Activated naive CD4-positive, alpha-beta T cell treated with Interleukin-2 at 50 U/mL for 16 hours (primary cell): ENCODE data around the gene RPS5.
"Not testable (repeated sequence)": the region's sequence is repeated elsewhere in the genome, so short reads cannot be mapped to it uniquely, and the experiment has no call there.

Source experiments
- DNase-seq: peaks from one replicate; pipeline ENCODE4 v3.0.0-alpha.2; 2020

RPS5 gene

DNA sequence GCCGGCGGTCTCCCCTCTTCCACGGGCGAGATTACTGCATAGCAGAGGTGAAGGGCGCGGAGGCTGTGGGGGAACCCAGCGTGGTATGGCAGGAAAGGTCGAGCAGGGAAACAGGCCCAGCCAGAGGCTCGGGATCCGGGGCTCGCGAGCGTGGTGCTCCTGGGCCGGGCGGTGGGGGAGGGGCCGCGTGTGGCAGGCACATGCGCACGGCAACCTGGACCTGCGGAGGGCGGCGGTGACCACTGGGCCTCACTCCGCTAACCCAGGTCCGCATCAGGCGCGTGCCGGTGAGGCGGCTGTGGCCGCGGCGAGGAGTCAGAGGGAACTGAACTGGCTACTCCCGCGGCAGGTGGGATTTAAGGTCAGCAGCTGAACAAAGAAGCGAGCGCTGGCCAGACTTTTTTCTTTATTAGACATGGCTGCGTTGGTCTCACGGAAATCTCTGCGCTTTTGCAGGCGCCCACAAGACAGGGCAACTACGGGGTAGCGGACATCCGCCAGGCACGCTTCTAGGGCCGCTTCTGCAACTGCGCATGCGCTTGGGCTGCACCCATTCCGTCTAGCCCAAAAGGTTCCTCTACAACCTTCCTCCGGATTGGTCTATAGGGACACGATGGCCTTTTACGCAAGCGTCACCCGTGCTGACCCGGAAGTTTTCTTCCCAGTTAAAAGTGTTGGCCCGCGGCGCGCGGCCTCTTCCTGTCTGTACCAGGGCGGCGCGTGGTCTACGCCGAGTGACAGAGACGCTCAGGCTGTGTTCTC lies at the start of gene RPS5:
Gene RPS5, plus strand, starts transcription at position 694 of the 762 bp plus-strand sequence. CDS start 869 bp downstream, outside the sequence.
- DNase-seq: peak; percentile 96

DNA sequence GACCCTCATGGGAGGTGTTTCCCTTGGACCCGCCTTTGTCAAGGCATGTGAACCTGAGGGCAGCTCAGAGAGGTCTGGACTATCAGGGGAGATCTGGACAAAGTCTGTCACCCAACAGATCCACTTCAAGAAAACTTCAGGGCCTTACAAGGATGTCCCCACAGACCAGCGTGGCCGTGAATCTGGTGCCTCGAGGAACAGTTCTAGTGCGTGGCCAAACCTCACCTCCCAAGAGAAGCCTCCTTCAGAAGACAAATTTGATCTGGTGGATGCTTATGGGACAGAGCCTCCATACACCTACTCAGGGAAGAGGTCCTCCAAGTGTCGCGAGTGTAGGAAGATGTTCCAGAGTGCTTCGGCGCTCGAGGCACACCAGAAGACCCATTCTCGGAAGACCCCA lies 48.7 kb upstream of the RPS5 start:
- no peak for DNase-seq

DNA sequence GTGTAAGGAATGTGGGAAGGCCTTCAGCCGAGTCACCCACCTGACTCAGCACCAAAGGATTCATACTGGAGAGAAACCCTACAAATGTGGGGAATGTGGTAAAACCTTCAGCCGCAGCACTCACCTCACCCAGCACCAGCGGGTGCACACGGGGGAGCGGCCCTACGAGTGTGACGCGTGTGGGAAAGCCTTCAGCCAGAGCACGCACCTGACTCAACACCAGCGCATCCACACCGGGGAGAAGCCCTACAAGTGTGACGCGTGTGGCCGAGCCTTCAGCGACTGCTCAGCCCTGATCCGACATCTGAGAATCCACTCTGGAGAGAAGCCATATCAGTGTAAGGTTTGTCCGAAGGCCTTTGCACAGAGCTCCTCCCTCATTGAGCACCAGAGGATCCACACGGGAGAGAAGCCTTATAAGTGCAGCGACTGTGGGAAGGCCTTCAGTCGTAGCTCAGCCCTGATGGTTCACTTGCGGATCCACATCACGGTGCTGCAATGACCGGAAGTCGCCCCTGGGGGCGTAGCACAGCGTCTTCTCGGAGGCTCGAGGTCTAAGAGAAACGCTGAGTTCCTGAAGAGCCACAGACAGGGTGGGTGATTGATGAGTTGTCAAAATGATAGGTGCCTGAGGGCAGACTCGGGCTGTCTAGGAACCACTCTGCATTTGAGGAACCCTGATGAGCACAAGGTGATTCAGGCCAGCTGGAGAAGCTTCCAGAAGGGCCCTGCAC lies 48.1 kb upstream of the RPS5 start:
- no peak for DNase-seq

DNA sequence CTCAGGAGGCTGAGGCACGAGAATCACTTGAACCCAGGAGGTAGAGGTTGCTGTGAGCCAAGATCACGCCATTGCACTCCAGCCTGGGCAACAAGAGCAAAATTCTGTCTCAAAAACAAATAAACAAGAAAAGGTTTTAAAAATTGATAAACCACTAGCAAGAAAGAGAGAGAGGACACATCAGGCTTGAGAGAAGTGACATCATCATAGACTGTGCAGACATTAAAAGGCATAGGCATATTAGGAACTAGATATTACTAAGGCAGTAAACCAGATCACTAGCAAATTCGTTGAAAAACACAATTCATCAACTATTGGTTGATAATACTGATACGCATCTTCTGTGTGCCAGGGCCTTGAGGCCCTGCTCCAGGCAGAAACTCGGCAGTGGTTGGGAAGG lies 41.5 kb upstream of the RPS5 start:
- DNase-seq: no peak

DNA sequence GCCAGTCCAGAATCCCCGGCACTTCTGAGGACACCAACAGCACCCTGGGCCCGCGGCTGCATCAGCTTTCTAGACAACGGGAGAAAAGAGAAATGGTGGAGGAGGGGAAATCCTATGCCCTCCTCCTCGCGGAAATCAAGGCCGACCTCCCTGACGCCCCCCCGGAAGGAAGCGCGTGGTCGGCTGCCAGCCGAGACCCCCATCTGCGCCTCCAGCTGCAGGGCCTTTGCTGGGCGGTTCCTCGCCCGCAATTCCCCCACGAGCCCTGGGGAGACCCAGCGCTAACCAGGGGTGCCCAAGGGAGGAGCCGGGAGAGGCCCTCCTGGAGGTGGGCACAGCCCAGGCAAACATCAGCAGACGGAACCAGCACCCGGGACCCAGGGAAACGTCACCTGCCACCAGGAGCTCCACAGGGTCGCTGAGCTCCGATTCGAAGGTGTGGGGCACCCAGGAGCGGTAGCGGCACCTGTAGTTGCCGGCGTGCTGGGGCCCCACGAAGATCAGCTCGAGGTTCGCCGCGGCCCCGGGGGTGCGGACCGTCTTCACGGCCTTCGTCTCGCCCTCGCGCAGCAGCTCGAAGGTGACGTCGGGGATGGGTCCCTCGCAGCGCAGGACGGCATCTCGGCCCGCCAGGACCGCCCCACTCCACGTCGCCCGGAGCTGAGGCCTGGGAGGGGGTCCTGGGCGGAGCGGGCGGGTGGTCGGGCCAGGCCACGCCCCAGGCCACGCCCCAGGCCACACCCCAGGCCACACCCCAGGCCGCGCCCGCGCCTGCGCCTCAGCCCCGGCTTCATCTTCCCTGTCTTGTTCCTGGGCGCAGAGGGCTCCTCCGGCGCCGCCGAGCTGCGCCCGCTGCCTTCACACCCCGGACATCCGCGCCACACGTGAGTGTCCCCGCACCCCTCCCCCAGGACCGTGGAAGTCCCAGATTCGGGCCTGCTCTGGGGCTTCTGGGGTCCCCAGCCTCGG lies 39.8 kb upstream of the RPS5 start:
- DNase-seq: peak; percentile 64

DNA sequence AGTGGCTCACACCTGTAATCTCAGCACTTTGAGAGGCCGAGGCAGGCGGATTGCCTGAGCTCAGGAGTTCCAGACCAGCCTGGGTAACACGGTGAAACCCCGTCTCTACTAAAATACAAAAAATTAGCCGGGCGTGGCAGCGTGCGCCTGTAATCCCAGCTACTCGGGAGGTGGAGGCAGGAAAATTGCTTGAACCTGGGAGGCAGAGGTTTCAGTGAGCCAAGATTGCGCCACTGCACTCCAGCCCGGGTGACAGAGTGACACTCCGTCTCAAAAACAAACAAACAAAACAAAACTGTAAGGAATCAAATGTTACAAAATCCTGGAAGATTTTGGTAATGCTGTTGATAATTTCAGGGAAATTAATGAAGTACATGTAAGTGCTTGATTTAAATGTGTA lies 39.0 kb upstream of the RPS5 start:
- DNase-seq: not testable (repeated sequence)

DNA sequence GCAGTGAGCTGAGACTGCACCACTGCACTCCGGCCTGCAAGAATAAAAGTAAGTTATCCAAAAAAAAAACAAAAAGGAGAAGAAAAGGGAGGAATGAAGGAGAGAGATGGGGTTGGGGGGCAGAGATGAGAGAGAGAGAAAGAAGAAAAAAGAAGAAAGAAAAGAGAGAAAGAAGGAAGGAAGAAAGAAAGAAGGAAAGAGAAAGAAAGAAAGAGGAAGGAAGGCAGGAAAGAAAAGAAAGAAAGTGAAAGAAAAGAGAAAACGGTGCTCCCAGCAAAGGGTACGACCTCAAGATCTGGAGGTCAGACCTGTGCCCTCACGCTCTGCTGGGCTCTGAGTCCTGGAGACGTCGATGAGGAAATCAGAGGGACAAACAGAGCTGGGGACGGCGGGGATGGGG lies 37.5 kb upstream of the RPS5 start:
- DNase-seq: no peak

DNA sequence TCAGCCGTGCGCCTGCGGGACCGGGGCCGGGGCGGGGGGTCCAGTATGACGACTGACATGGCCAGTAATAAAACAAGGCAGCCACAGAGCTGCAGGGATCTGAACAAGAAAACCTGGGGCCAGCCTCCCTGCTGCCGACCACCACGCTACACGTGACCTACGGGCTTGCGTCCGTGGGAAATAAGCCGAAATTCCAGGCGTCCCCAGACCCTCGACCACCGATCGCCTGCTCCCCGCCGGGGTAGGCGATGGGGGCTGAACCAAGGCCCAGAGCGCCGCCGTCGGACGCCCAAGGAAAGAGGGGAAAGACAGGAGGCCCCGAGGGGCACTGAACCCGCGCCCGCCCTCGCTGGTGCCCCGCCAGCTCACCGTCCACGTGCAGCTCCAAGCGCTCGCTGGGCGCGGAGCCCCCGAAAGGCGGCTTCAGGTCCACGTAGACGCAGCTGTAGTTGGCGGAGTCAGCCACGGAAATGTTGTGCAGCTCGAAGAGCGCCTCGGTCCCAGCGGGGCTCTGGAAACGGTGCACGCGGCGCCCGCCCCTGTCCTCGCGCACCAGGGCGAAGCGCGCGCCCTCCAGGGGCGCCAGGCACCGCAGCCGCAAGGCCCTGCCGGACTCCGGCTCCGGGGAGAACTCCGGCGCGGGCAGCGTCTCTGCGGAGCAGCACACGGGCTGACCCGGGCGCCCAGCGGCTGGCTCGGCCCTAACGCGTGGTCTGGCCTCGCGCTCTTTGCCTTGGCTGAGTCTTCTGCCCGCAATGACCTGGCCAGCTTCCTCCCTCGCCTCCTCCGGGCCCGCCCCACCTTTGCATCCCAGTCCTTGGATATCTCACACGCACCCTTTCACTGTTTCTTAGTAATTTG lies 36.8 kb upstream of the RPS5 start:
- no peak for DNase-seq

DNA sequence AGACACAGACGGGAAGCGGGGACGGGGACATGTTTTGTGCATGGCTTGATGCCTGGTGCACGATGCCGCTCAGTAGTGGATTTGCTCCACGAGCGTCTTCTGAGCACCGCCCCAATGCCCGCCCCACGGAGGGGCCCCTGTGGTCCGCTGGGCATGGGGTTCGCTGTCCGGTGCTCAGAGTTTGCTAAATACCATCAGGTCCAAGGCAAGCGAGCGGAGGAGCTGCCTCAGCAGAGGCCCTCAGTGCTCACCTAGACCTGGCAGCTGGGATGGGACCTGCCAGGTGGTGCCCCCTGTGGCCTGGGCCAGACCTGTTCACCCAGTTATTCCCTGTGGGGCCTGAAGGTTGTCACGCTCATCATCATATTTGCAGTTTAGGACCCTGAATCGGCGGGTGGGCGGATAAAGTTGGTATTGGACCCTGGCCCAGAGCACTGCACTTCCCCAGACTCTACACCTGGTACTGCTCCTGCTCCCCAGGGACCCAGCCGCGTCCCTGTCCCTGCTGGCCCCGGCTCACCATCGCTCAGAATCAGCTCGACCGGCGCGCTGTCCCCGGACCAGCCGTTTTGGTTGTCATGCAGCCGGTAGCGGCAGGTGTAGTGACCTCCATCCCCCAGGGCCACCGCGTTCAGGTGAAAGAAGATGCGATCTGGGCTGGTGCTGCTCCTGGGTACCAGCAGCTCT lies 36.1 kb upstream of the RPS5 start:
- no peak for DNase-seq

DNA sequence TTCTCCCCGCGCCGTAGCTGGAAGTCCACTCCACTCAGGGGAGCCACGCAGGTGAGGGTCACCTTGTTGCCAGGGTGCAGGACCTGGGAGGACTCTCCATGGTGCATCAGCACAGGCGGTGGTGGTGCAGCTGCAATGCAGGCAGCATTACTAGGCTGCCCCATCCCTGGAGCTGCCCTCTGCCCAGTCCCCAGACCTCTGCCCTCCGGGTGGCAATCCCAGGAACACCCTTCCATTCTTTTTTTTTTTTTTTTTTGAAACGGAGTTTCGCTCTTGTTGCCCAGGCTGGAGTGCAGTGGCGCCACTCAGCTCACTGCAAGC lies 35.6 kb upstream of the RPS5 start:
- DNase-seq: no peak

DNA sequence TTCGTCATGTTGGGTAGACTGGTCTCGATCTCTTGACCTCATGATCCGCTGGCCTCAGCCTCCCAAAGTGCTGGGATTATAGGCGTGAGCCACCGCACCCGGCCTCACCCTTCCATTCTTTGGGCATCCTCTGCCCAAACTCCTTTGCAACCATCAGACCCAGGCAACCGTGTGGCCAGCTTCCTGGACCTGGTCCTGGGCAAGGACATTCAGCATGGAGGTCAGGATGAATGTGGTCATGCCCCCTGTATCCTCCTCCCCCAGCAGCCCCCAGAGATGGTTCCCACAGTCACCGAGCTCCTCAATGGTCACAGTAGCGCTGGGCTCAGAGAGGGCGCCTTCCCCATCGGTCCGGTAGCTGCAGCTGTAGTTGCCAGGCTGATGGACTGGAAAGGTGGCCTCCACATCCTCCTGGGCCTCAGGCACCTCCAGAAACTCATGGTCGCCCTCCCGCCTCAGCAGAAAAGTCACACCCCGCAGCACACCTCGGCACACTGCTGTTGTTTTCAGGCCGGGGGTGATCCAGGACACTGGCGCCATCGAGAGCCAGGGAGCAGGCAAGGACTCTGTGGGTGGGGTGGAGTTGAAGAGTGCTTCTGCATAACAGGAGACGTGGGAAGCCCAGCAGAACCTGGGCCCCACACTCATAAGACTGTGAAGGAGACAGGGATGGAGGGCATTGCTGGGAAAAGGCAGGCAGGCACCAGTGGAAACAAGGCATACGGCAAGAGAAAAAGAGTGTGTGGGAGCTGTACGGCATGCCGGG lies 34.9 kb upstream of the RPS5 start:
- DNase-seq: no peak

DNA sequence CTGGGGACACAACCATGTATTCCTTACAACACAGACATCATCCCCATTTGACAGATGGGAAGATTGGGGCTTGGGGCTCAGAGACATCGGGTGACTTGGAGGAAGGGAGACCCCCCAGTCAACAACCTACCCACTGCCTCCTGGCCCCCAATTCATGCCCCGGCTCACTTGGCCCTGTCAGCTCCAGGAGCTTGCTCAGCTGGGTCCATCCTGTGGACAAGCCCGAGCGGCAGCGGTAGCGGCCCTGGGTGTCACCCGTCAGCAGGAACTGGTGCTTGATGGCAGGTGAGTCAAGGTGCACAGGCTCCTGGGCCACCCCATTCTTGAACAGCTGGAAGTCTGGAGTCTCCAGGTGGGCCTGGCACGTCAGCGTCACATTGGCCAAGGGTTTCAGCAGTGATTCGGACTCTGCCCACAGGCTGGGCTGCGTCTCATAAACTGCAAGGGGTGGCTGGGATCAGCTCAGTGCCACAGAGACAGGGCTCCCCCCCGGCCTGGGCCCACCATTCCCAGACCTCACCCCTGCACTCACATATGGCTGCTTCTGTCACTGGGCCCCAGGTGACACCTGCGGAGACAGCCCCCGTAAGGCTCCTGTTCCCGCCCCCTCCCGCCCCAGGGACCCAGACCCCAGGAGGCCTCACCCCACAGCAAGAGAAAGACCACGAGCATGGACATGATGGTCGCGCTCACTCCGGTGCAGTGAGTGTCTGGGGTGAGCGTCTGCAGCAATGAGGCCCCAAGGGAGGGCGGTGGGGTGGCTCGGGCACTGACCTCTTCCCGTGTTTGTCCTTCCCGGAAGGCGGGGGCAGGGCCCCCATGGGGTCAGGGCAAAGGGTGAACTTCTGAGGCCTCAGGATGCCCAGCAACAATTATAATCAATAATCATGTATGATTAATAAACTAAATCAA lies 34.1 kb upstream of the RPS5 start, which contains the start of gene A1BG:
Gene A1BG, minus strand, starts transcription at position 733 of the 912 bp plus-strand sequence. Its CDS starts 55 bp downstream, at position 678.
- no peak for DNase-seq

DNA sequence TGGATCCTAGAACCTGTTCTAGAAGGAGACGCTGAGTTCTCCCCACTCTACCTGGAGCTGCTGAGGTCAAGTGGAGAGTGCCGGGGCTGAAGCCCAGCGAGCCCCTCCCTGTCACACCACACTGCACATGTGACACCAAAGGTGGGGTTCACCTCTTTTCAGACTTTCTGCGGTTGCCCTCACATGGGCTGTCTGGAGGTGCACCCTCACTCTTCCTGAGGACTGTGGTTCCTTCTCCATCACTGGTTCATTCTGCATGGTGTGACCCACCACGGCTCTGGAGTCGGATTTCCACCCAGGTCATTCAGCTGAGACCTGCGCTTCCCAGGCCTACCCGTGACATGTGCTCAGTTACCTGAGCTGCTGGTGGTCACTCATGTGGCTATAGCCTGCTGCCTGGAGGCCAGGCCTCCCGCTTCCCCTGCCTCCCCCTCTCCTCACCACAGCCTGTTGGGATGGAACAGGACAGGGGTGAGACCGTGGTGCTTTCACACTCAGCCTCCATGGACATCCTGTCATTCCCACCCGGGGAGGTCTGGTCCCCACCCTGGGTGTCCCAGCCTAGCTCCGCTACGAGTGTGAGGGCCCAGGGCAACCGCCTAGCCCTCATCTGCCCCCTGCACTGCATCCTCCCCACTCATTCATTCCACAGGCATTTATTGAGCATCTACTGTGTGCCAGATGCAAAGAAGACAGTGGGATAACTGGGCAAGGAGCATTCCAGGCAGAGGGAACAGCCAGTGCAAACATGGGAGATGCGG lies 33.2 kb upstream of the RPS5 start:
- DNase-seq: no peak

DNA sequence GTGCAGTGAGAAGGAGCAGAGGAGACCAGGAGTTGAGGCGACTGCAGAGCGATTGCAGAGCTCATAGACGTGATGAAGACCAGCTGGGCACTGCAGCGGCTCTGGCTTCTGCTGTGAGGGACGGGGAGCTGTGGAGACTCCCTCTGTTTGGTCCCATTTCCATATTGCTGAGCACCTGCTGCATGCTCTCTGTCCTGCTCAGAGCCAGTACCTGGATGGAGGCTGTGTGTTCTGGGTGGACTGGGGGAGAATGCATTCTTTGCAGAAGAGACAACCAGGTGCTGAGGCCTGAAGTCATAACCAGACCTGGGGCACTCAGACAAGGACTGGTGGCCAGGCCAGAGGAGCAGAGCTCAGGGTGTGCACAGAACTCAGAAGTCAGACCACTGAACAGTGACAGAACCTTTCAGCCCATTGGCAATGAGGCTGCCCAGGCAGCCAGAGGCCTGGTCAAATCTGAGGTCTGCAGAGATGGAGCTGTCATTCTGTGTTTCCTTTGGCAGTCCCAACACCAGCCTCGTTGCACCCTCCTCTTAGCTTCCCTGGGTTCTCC lies 32.5 kb upstream of the RPS5 start:
- no peak for DNase-seq

DNA sequence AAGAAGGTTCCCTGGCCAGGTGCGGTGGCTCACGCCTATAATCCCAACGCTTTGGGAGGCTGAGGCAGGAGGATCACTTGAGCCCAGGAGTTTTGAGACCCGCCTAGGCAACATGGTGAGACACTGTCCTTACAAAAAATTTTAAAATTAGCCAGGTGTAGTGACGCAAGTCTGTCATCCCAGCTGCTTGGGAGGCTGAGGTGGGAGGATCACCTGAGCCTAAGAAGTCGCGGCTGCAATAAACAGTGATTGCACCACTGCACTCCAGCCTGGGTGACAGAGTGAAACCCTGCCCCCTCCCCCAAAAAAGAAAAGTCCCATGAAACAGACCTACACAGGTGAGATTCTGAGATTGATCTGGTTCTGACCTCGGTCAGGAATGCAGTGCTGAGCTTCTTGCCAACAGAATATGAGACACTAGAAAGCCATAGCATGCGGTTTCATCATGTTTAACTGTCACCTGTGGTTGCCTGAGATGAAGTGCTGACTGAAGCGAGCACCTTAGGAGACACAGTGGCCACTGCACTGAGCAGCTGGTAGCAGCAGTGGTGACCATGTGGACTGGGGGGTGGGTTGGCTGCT lies 31.8 kb upstream of the RPS5 start:
- DNase-seq: no peak

DNA sequence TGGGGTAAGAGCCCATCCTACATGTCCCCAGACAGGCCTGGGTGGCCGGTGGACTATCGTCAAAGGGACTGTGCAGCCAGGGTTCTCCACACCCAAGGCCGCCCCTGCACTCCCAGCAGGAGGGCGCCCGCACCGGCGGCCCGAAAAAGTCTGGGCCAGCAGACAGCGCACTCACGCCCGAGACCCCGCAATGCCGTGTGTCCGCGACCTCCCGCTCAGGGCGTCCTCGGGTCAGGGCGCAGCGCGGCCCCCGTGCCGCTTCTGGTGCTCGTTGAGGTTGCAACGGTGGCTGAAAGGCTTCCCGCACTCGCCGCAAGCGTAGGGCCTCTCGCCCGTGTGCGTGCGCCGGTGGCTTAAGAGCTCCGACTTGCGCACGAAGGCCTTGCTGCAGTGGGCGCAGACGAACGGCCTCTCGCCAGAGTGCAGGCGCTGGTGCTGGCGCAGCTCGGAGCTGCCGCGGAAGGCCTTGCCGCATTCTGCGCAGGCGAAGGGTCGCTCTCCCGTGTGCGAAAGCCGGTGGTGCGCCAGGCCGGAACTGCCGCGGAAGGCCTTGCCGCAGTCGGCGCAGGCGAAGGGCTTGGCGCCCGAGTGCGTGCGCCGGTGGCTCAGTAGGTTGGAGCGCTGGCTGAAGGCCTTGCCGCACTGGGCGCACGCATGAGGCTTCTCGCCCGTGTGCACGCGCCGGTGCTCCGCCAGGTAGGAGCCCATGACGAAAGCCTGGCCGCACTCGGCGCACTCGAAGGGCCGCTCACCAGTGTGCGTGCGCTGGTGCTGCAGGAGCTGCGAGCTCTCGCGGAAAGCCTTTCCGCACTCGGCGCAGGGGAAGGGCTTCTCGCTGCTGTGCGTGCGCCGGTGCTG lies 30.9 kb upstream of the RPS5 start:
- peak; percentile 27 for DNase-seq
